NCI-H345 (cell line): ENCODE measurements around the gene TNS1.
A peak's percentile ranks its signal among the peaks of the same experiment; 100 is the strongest.

Source experiments
- DNase-seq: peaks from one replicate; lab custom pipeline; 2025; lab: John Stamatoyannopoulos, UW

TNS1 gene

GRCh38 chr2:217897816-217898806, 104.7 kb downstream of the TNS1 start:
- no peak for DNase-seq

- DNase-seq = no peak
Measured at GRCh38 chr2:217897091-217897715, 105.6 kb downstream of the TNS1 start.

GRCh38 chr2:217895070-217895635, 107.6 kb downstream of the TNS1 start:
- DNase-seq = no peak

GRCh38 chr2:217893440-217893839, 109.4 kb downstream of the TNS1 start:
- DNase-seq = no peak

- no peak for DNase-seq
Measured at GRCh38 chr2:217892560-217892959, 110.2 kb downstream of the TNS1 start.

GRCh38 chr2:217890445-217890844, 112.3 kb downstream of the TNS1 start:
- no peak for DNase-seq

- DNase-seq = no peak
Measured at GRCh38 chr2:217889656-217890055, 113.1 kb downstream of the TNS1 start.

- no peak for DNase-seq
Measured at GRCh38 chr2:217887841-217888701, 114.7 kb downstream of the TNS1 start.

- peak; percentile 79 for DNase-seq
Measured at GRCh38 chr2:217886720-217887309, 116.0 kb downstream of the TNS1 start.

GRCh38 chr2:217886091-217886490, 116.7 kb downstream of the TNS1 start:
- no peak for DNase-seq

GRCh38 chr2:217884985-217885384, 117.8 kb downstream of the TNS1 start:
- no peak for DNase-seq

GRCh38 chr2:217880891-217881290, 121.9 kb downstream of the TNS1 start:
- DNase-seq = no peak

GRCh38 chr2:217880287-217880889, 122.4 kb downstream of the TNS1 start:
- no peak for DNase-seq

- DNase-seq = no peak
Measured at GRCh38 chr2:217878915-217879590, 123.7 kb downstream of the TNS1 start.

- DNase-seq = no peak
Measured at GRCh38 chr2:217877866-217878265, 124.9 kb downstream of the TNS1 start.

- no peak for DNase-seq
Measured at GRCh38 chr2:217876253-217876570, 126.6 kb downstream of the TNS1 start.

GRCh38 chr2:217875556-217876252, 127.1 kb downstream of the TNS1 start:
- DNase-seq = no peak

- no peak for DNase-seq
Measured at GRCh38 chr2:217875138-217875537, 127.7 kb downstream of the TNS1 start.

- no peak for DNase-seq
Measured at GRCh38 chr2:217873371-217873770, 129.4 kb downstream of the TNS1 start.

- DNase-seq = no peak
Measured at GRCh38 chr2:217872319-217872718, 130.5 kb downstream of the TNS1 start.
